GM21825 (cell line): ENCODE results near the gene CD58.
A peak's percentile ranks its signal among the peaks of the same experiment; 100 is the strongest.

Experiments used
- ATAC-seq: cut with Tn5 transposase; IDR thresholded peaks from one replicate; pipeline ENCODE4 v1.9.1; 2021; ENCODE audit warnings: mild to moderate bottlenecking, moderate library complexity; ENCODE audit not compliant: unreplicated experiment

Gene CD58

DNA sequence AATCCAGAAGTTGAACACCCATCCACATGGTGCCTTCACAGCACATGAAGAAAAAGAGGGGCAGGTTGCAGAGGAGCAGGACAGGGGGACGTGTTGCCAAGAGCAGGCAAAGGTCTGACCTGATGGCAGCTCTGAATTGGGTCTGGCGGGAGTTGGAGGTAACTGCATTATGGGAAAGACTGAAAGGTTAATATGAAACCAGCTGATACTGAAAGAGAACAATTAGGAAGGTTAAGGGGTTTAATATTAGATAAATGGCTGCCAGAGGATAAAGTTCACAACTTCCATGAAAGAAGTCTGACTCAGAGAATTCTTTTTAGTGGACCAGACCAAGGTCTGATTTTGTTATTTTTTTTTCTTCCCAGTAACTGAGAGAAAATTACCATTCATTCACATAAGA, 76.1 kb downstream of the CD58 start:
- ATAC-seq = no peak

- ATAC-seq = no peak
These were observed 76.5 kb downstream of the CD58 start for GRCh38 chr1:116494353-116494692.

DNA sequence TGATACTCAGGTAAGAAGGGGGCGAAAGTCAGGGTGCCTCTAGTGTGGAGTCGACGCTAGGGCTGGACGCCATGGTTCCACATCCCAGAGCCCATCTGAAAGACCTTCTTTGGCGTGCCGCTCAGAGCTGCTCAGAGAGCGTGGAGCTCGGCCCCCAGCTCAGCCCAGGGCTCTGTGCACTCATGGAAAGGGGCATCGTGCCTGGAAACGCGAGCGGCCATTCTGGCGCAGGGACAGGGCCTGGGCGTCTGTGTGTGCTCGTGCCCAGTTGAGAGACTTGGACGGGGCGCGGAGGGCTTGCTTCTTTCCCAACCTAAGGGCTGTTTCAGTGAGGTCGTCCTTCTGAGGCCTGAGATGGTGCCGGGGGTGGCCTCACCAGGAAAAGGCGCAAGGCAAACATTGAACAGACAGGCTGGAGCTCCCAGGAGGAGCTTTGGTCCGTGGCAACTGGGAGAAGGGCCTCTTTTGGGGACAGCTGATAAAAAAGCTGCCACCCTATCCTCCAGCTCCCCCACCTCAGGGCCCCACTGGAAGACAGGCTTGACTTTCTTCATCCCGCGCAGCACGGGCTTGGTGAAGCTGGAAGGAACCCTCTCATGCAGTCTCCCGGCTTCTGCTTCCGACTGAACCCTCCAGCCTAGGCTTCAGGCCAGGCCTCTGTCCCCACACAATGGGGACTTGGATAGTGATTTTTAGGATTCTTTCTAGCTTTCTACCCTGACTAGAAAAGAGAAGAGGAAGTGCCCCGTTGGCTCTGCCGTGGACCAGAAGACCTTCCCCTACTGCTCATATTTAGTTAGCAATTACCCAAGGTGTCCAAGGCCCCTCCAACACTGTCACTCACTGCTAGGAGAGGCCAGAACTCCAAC, 77.1 kb downstream of the CD58 start:
- ATAC-seq = no peak

DNA sequence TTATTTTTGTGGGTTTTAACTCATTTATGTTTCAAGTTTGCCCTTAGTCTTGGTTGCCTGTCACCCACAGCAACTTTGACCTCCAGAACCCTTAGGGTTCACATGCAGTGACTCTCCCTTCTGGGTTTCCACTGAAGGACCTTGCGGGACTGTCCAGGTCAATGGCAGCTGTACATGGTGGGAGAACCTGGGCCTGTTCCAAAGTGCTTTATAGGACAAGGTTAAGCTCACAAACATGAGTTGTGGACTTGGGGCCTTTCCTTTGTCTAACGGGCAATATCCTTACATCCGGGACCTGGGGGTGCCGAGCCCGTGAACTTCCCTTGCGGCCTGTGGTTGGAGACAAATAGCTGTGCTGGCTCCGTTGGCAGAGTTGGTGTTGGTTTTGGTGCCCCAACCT, 77.8 kb downstream of the CD58 start:
- ATAC-seq = no peak

DNA sequence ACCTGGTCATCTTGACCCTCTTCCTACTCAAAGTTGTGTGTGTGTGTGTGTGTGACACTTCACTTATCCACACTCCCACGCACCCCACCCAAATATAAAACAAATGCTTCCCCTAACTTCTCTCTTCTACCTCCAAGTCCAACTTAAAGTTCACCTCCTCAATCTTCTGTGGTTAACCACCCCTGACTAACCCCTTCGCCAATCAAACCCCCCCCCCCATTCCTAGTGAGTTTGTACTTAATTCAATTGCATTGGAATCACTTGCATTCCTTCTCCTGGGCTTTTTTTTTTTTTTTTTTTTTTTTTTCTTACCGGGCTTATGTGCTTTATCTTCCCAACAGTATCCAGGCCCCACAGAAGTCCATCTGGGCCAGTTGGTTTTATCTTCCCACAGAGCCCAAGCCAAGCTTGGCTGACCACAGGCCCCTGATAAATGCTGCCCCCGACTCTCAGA, 78.4 kb downstream of the CD58 start:
- no peak for ATAC-seq

DNA sequence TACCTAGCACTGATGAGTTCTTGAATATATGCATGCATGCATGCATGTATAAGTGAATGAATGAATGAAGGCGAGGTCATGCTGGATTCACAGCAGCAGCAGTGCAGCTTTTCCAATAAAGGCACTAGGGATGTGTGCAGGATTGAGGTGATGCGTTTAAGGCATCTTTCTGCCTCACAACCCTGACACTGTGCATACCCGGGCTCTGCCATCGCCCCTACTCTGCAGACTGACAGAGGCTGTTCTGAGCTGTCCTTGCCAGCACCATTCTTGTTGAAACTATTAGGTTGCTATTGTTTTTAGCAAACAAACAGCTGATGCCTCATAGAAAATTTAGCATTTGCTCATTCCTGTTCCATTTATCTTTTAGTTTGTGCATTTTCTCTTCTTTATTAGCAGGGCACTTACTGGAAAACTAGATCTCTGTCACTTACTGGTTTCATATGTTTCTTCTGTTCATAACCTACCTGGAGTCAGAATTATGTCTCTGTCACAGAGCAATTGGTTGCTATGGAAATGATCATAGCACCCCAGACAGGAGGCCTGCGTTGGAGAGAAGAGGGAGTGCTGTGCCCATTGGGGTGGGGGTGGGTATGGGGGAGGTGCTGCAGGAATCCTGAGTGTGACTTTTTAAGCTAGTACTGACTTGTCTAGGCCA, 79.0 kb downstream of the CD58 start:
- ATAC-seq = no peak

- no peak for ATAC-seq
These were observed 80.2 kb downstream of the CD58 start for GRCh38 chr1:116490588-116490987.

GRCh38 chr1:116489231-116489697, 81.6 kb downstream of the CD58 start:
- ATAC-seq = peak; percentile 51

GRCh38 chr1:116488071-116488470, 82.8 kb downstream of the CD58 start:
- ATAC-seq = no peak

DNA sequence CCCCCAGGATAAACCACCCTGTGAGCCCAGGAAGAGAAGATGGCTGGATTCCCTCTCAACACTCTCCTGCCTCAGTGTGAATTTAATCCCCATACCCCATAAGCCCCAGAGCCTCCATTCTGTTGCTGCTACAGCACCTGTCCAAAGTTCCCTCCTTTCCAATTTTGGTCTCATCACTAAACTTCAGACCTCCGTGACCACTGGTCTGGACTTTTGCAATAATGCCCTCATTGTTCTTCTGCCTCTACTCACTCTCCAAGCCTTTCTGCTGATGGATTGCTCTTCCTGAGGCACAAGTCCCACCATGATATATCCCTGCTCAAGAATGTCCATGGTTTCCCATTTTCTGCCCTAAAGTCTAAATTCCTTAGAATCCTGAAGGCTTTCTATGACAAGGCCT, 83.2 kb downstream of the CD58 start:
- no peak for ATAC-seq

DNA sequence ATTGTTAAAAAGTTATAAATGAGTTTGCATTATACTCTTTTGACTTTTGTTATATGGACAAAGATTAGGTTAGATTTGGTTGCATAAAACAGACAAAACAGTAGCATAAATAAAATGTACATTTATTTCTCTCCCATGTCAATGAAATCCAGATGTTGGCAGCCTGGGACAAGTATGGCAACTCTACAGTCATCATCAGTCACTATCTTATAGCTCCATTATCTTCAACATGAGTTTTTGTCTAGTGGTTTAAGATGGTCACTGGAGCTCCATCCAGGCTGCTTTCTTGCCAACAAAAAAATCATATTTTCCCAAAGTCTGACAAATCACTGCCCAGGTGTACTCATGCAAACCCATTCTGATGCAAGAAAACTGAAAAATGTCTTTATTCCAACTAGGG, 83.8 kb downstream of the CD58 start:
- ATAC-seq = no peak

GRCh38 chr1:116486424-116486823, 84.4 kb downstream of the CD58 start:
- no peak for ATAC-seq

- ATAC-seq = no peak
These were observed 84.8 kb downstream of the CD58 start for GRCh38 chr1:116485976-116486375.

DNA sequence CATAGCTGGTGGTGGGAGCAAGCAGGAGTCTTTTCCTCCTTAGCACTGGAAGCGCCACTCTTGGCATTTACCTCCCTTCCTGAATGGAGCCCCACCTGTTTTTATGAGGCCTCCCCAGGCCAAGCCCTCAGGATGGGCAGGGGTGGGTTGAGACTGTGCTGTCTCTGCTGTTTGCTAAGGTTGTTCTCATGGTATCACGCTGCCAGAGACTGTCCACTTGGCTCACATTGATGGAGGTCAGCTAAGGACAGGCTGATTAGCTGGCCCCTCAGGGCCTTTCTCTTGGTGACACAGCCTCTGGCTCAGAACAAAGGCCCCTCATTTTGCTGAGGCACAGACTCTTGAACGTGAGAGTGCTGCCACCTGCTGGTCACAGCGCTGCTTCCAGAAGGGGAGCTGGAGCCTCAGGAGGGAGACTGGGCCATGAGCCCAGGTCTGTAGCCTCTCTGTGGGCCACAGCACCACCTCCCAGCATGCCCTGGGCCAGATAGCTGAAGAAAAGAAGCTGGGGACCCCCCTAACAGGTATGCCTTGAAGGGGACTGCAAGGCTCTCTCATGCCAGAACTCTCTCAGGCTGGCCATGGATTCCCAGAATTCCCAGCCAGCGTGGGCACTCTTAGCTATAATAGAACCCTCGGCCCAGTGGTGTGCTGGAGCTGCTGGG, 85.6 kb downstream of the CD58 start:
- ATAC-seq = peak; percentile 79

DNA sequence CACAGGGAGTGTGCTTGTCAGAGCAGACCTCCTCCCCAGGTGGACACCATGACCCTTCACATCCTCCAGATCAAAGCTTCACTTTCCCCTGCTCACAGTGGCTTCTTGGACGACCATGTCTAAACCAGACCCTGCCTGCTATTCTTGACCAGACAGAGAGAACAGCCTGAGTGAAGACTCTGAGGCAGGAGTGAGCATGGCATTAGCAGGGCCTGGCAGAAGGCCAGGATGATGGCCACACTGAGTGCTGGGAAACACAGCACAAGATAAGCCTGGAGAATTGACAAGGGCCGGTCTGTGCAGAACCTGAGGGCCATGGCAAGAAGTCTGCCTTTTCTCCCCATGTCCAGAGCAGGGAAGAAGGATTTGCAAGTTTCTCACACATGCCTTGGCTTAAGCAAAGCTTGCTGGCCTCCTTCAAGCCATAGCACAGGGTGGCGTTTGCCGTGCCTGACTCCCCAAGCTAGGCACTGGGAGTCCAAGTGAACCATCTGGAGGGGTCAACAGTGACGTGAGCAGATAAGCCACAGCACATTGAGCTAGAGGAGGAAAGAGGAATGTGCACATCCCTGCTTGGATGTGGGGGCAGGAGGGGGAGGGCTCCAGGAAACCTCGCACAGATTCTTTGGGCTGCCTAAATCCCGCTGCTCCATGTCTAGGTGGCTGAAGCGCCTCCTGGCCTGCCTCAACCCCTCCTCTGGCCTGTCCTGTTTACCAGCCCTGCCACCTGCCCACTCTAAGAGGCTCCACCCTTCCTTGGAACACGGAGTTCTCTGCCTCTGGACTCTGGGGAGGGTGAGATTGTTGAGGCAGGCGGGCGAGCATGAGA, 87.1 kb downstream of the CD58 start:
- ATAC-seq = no peak

DNA sequence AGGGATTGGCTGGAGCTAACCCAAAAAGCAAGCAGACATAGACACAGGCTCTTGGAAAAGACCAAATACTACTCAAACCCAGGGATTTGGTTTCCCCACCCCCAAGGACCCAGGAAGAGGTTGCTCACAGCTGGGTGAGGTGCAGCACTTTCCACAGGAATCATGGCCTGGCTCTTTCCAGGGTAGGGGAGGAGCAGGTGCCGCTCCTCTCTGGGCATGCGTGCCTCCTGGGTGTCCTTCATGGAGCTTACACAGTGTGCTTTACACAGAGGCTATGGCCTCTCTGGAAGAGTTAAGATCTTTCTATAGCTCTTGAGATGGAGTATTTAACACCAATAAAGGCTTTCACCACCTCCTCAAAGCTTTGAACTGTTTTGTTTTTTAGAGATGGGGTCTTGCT, 88.3 kb downstream of the CD58 start:
- no peak for ATAC-seq

DNA sequence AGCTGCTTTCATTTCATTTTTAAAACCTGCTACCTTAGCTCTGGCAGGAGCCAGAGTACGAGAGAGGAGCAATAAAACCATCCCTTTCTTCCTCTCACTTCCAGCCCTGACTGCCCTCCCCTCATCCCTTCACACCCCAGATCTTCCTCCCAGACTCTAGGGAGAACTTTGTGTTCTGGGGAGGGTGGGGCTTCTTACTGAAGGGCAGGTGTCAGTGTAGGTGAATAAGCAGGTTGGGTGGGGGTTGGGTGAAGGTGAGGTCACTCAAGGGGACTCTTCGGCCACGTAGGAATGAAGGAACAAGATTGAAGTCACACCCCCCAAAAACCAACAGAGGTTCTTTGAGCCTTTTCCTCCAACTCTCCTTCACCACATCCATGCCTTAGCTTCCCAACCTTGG, 88.9 kb downstream of the CD58 start:
- no peak for ATAC-seq

- no peak for ATAC-seq
These were observed 92.2 kb downstream of the CD58 start for GRCh38 chr1:116478621-116479020.

DNA sequence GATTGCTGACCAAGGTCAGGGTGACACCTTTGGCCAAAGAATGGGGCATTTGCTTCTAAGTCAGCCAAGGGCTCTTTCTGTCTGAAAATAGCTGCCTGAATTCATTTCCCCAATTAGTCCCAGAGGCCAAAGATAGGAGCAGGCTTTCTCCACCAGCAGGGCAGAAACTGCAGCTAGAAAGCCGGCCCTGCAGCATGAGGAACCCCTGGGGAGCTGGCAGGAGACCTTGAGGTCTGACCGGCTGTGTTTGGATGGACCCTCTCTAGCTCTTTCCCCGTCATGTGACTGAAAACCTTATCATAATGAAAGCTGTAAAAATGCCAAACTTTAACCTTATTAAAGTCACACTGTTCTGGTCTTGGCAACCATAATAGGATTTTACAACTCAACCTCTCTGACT, 93.4 kb downstream of the CD58 start:
- ATAC-seq = no peak

- ATAC-seq = no peak
These were observed 94.5 kb downstream of the CD58 start for GRCh38 chr1:116476321-116476720.

DNA sequence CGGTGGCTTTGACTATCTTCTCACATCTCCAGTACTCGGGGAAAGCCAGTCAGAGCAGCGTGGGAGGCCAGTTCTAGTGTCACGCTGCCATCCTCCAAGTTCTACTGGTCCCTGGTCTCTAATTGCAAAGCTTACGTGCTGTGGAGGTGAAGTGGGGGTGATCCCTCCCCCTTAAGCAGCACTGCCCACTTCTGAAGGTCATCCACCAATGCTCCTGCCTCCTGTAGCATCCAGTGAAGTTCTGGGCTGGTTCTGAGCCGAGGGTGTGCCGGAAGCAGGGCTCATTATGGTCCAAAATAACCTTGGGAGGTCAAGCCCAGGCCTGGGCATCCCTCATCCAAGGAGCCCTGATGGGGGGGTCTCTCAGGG, 95.0 kb downstream of the CD58 start:
- no peak for ATAC-seq
